Fibroblast of villous mesenchyme (primary cell): ENCODE measurements around the gene COA8. TPM values are rescaled to one million over a fixed set of nuclear protein-coding genes. Genes with fewer than 3 reads are reported as not detected.

Source experiments
- DNase-seq: peaks from one replicate; pipeline ENCODE4 v3.0.0-alpha.2; 2010; ENCODE audit warnings: low read depth
- H3K4me3 ChIP-seq: 2 replicates; pipeline ENCODE4 v1.5.1; 2011; ENCODE audit warnings: low read depth, mild to moderate bottlenecking, low read length
- total RNA-seq: library from RNA; depleted of rRNA; stranded (reverse); fragments of >200 nt; gene quantifications from 2 replicates; pipeline ENCODE4 v1.2.3, GENCODE V29; 2012
- TF ChIP-seq, protein P1 (sequence below): IDR thresholded peaks from 2 replicates; pipeline ENCODE4 v1.5.1; 2012; ENCODE audit warnings: low read depth, mild to moderate bottlenecking, low read length; ENCODE audit not compliant: insufficient read depth

The COA8 gene
- total RNA-seq, 1 donor = 32.0 TPM

DNA sequence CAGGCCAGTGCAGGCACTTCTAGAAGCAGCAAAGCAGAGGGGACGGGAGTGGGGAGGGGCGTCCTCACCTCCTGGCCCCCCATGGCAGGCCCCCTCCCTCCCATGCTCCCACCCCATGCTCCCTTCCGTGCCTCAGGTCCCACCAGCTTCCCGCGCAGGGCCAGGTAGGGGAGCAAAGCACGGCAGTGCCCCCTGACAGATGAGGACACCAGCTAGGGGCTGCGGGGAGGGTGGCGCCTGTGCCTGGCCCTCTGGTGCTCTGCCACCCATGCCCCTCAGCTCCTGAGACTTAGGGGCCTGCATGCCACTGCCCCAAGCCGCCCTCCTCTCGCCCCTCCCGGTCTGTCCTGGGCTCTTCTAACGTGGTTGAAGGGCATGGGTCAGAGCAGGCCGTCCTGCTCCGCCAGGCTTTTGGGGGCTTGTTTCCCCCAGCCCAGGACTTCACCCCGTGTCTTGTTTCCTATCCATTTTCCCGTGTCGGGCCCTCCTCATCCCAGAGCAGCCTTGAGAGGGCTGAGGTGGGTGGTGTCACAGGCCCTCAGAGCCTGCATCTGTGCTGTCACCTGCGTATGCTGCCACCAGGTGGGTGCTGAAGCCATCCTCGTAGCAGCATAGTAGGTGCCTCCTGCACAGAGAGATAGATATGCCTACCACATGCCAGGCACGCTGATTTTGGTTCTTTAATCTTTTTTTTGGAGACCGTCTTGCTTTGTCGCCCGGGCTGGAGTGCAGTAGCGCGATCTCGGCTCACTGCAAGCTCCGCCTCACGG, 23.5 kb upstream of the COA8 start:
- TF ChIP-seq, protein P1, sequence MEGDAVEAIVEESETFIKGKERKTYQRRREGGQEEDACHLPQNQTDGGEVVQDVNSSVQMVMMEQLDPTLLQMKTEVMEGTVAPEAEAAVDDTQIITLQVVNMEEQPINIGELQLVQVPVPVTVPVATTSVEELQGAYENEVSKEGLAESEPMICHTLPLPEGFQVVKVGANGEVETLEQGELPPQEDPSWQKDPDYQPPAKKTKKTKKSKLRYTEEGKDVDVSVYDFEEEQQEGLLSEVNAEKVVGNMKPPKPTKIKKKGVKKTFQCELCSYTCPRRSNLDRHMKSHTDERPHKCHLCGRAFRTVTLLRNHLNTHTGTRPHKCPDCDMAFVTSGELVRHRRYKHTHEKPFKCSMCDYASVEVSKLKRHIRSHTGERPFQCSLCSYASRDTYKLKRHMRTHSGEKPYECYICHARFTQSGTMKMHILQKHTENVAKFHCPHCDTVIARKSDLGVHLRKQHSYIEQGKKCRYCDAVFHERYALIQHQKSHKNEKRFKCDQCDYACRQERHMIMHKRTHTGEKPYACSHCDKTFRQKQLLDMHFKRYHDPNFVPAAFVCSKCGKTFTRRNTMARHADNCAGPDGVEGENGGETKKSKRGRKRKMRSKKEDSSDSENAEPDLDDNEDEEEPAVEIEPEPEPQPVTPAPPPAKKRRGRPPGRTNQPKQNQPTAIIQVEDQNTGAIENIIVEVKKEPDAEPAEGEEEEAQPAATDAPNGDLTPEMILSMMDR = no peak
- no peak overlapping the region for H3K4me3 ChIP-seq
- DNase-seq = no peak

DNA sequence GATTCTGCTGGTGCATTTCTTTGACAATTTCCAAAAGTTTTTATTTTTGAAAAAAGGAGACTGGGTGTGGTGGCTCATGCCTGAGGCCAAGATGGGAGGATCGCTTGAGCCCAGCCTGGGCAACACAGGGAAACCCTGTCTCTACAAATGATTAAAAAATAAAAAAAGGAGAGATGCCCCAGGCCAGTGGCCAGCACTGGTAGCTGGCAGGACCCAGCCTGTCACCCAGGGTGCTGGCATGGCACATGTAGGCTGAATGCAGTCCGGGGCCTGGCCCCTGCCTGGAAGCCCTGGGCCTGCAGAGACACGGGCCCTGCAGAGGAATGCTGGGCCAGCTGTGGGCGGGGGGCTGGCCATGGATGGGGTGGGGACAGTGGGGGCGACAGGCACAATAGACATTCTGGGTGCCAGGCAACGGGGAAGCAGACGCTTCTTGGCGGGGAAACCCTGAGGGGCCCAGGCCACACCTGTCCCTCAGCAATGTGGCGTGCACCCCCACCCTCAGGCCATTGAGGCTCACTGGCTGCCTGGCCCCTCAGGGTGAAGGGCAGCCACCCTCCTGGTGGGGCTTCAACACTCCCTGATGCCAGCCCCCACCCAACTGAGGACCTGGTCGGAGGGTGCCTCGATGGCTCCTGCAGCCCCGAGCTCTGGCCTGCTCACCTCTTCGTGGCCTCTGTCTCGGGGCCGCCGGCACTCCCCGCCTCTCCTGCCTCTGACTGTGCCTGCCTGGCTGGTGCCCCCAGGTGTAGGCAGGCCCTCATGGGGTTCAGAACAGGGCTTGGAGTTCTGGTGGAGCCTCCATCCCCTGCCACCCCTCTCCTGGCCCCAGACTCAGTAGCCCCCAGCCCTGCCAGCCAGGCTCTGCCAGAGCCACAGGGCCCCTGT, 21.7 kb upstream of the COA8 start:
- TF ChIP-seq, protein P1 = no peak
- DNase-seq = no peak
- no peak overlapping the region for H3K4me3 ChIP-seq

DNA sequence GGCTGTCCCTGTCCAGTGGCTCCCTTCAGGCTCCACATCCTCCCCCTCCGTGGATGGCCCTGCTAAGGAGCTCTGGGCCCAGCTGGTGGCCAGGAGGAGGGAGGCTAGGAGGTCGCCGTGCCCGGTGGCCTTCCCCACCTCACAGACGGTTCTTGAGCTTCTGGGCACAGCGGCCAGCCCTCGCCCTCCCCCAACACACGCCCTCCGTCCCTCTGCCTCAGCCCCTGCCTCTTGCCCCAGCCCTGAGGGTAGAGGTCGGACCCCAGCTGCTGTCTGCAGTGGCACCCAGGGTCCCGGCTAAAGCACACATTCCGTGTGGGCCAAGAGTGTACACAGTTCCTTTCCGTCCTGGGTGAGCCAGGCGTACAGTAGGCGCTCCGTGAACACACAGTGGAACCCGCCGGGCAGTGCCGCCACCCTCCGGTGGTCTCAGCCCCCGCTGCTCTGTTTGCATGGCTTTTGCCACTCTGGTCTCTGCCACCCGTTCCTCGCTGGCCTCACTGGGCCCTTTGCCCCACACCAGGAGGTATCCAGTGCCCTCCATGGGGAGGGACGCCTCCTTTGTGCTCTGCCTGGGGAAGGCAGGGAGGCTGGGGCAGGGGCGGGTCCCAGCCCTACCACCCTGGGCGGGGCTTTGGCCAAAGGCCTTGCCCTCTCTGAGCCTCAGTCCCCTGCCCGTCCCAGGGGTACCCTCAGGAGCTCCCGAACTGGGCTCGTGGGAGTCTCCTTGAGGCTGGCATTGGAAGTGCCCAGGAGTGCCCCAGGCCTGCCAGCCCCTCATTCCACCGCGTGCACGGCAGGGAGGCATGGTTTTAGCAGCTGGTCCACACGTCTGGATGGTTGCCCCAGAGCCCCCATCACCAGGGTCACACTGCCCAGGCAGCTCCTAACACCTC, 20.8 kb upstream of the COA8 start:
- no peak overlapping the region for H3K4me3 ChIP-seq
- no peak for DNase-seq
- TF ChIP-seq, protein P1 = no peak

DNA sequence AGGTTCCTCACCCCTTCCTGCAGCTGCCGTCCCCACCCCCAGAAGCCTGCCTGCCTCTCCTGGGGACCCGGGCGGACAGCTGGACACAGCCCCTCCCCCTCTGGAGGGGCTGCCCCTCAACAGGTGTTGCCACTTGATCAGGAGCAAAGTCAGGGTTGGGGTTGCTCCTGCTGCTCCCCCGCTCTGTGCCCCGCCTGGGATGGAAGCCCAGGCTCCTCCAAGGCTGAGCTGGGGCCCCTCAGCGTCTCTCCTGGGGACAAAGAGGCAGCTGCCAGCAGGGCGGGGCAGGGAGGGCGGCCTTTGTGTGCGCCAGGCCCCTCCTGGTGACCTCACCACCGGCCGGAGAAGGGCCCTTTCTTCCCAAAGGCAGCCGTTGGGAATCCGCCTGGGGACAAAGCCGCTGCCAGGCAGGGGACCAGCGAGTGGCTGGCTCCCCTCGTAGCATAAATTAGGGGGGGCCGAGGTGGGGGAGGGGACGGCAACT, 20.1 kb upstream of the COA8 start:
- no peak overlapping the region for H3K4me3 ChIP-seq
- TF ChIP-seq, protein P1 = no peak
- no peak for DNase-seq

DNA sequence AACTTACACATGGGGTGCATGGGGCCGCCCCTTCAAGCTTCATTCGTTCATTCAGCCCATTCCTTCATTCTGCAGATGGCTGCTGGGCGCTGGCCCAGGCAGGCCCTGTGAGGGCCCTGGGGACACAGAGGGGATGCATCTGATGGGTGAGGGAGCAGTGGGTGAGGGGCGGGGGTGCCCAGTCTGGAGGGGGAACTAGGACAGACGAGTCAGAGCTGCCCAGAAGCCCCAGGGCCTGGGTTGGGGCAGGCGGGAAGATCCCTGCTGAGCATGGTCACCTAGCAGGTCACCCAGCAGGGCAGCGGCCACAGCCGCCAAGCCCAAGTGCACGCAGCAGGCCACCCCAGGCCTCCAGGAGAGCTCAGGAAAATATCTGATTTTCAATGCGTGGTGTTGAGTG, 19.6 kb upstream of the COA8 start:
- H3K4me3 ChIP-seq = no peak overlapping the region
- no peak for DNase-seq
- TF ChIP-seq, protein P1 = no peak

DNA sequence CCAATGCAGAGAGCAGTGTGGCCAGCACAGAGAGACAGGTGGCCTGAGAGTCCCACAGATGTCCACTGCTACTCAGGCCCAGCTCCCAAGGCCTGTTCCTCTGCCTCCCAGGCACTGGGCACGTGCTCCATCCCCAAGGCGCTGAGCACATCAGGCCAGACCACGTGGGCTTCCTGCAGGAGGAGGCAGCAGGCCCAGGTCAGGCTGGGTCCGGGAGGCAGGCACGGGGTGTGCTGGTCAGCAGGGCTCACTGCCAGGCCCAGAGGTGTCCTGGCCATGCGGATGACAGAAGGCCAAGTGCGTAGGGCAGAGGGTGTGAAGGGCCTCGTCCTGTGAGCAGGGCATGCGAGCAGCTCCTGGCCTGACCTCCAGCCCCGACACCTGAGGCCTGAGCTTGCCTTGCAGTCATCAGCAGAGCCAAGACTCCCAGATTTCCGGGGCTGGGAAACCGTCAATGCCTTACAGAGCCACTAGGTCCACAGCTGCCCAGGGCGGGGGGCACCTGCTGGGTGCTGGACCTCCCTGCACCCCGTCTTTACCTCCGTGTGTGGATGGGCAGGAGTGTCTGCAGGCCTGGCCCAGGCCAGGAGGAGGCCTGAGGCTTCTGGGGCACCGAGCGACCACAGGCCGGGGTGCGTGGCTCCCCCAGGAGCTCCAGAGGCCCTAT, 18.9 kb upstream of the COA8 start:
- DNase-seq = no peak
- TF ChIP-seq, protein P1 = no peak
- no peak overlapping the region for H3K4me3 ChIP-seq
